ENCODE results near the gene CT45A6. TPM values are rescaled to one million over a fixed set of nuclear protein-coding genes. Genes with fewer than 3 reads are reported as not detected.

Gene CT45A6
- total and polyA plus RNA-seq, 4 donors: not detected

Other genes starting within 250 kb of the CT45A6 start
- gene CT45A1, start 89.1 kb downstream of the CT45A6 start, total RNA-seq: not detected
- gene CT45A1, start 89.1 kb downstream of the CT45A6 start, polyA plus RNA-seq: not detected
- under 1 TPM in 1 of 2 donors, not detected in 1; 0.31 TPM for gene CT45A3, start 34.6 kb downstream of the CT45A6 start, total RNA-seq
- gene CT45A3, start 34.6 kb downstream of the CT45A6 start, polyA plus RNA-seq: not detected
- gene CT45A5, start 17.3 kb downstream of the CT45A6 start, total RNA-seq: under 1 TPM in 1 of 2 donors, not detected in 1; 1.00 TPM
- gene CT45A5, start 17.3 kb downstream of the CT45A6 start, polyA plus RNA-seq: not detected
- gene CT45A2, start 17.2 kb upstream of the CT45A6 start, total RNA-seq: not detected
- gene CT45A2, start 17.2 kb upstream of the CT45A6 start, polyA plus RNA-seq: not detected
- gene CT45A7, start 34.5 kb upstream of the CT45A6 start, total RNA-seq: not detected
- gene CT45A7, start 34.5 kb upstream of the CT45A6 start, polyA plus RNA-seq: not detected
- gene CT45A8, start 51.8 kb upstream of the CT45A6 start, total RNA-seq: not detected
- not detected for gene CT45A8, start 51.8 kb upstream of the CT45A6 start, polyA plus RNA-seq
- not detected for gene CT45A9, start 69.0 kb upstream of the CT45A6 start, total RNA-seq
- gene CT45A9, start 69.0 kb upstream of the CT45A6 start, polyA plus RNA-seq: not detected
- not detected for gene CT45A10, start 90.7 kb upstream of the CT45A6 start, total RNA-seq
- not detected for gene CT45A10, start 90.7 kb upstream of the CT45A6 start, polyA plus RNA-seq
- not detected for gene SAGE1, start 90.9 kb upstream of the CT45A6 start, total RNA-seq
- not detected for gene SAGE1, start 90.9 kb upstream of the CT45A6 start, polyA plus RNA-seq
- 10 to 100 TPM; 24.3 to 24.6 TPM for gene MMGT1, start 171.2 kb upstream of the CT45A6 start, total RNA-seq
- gene MMGT1, start 171.2 kb upstream of the CT45A6 start, polyA plus RNA-seq: 10 to 100 TPM in 1 of 2 donors, 1 to 10 TPM in 1; 3.2 to 13.6 TPM
- gene SLC9A6, start 182.6 kb upstream of the CT45A6 start, total RNA-seq: 10 to 100 TPM; 15.4 to 19.2 TPM
- 1 to 10 TPM; 8.0 to 8.9 TPM for gene SLC9A6, start 182.6 kb upstream of the CT45A6 start, polyA plus RNA-seq

All from lung (tissue), 4 donors.